NCI-H187 (cell line): ENCODE results near the gene FEM1C.

Source experiments
- DNase-seq, 2 experiments: peaks; one replicate each; lab custom pipeline; 2025; lab: John Stamatoyannopoulos, UW

Gene FEM1C

GRCh38 chr5:115475788-115476187 lies 68.8 kb downstream of the FEM1C start:
- no peak for DNase-seq

GRCh38 chr5:115472271-115473025 lies 72.1 kb downstream of the FEM1C start:
- no peak for DNase-seq

GRCh38 chr5:115471345-115472063 lies 73.1 kb downstream of the FEM1C start:
- DNase-seq, result no peak

- no peak for DNase-seq
Measured at GRCh38 chr5:115470921-115471320, 73.7 kb downstream of the FEM1C start.
